ENCODE measurements around the gene BAG1.

The BAG1 gene

GRCh38 chr9:33220681-33221567 lies 43.6 kb downstream of the BAG1 start:
- no peaks in the 10 kb centered on the region for H3K36me3 ChIP-seq (ENCODE audit: control insufficient read depth, insufficient read depth, low read length)
- H3K27me3 ChIP-seq (ENCODE audit: control insufficient read depth, insufficient read depth, low read length) = no peaks in the 10 kb centered on the region
- H3K4me1 ChIP-seq (ENCODE audit: control insufficient read depth, insufficient read depth, low read length) = no peaks in the 10 kb centered on the region
- H3K9ac ChIP-seq (ENCODE audit: low read length) = no peak overlapping the region
- no peak overlapping the region for H3K4me3 ChIP-seq (ENCODE audit: low read length)
- no peak overlapping the region for H3K27ac ChIP-seq (ENCODE audit: low read depth, low read length)

- Histone ChIP-seq H3K36me3 (ENCODE audit: control insufficient read depth, insufficient read depth, low read length) (no peaks in the 10 kb centered on the region), H3K27me3 (ENCODE audit: control insufficient read depth, insufficient read depth, low read length) (no peaks in the 10 kb centered on the region), H3K27ac (ENCODE audit: low read depth, low read length) (no peak overlapping the region), H3K9ac (ENCODE audit: low read length) (no peak overlapping the region), H3K4me3 (ENCODE audit: low read length) (no peak overlapping the region), H3K4me1 (ENCODE audit: control insufficient read depth, insufficient read depth, low read length) (no peaks in the 10 kb centered on the region)
Observed at GRCh38 chr9:33211695-33212393, 52.7 kb downstream of the BAG1 start.

GRCh38 chr9:33210006-33210715 lies 54.3 kb downstream of the BAG1 start:
- H3K4me3 ChIP-seq (ENCODE audit: low read length) = no peak overlapping the region
- H3K27ac ChIP-seq (ENCODE audit: low read depth, low read length) = no peak overlapping the region
- no peaks in the 10 kb centered on the region for H3K36me3 ChIP-seq (ENCODE audit: control insufficient read depth, insufficient read depth, low read length)
- no peaks in the 10 kb centered on the region for H3K4me1 ChIP-seq (ENCODE audit: control insufficient read depth, insufficient read depth, low read length)
- H3K9ac ChIP-seq (ENCODE audit: low read length) = no peak overlapping the region
- no peaks in the 10 kb centered on the region for H3K27me3 ChIP-seq (ENCODE audit: control insufficient read depth, insufficient read depth, low read length)

GRCh38 chr9:33209394-33209793 lies 55.1 kb downstream of the BAG1 start:
- H3K27ac ChIP-seq (ENCODE audit: low read depth, low read length) = no peak overlapping the region
- H3K4me3 ChIP-seq (ENCODE audit: low read length) = no peak overlapping the region
- H3K4me1 ChIP-seq (ENCODE audit: control insufficient read depth, insufficient read depth, low read length) = no peaks in the 10 kb centered on the region
- no peaks in the 10 kb centered on the region for H3K27me3 ChIP-seq (ENCODE audit: control insufficient read depth, insufficient read depth, low read length)
- H3K36me3 ChIP-seq (ENCODE audit: control insufficient read depth, insufficient read depth, low read length) = no peaks in the 10 kb centered on the region
- no peak overlapping the region for H3K9ac ChIP-seq (ENCODE audit: low read length)

- H3K4me3 ChIP-seq (ENCODE audit: low read length) = no peak overlapping the region
- no peaks in the 10 kb centered on the region for H3K36me3 ChIP-seq (ENCODE audit: control insufficient read depth, insufficient read depth, low read length)
- no peak overlapping the region for H3K27ac ChIP-seq (ENCODE audit: low read depth, low read length)
- no peaks in the 10 kb centered on the region for H3K27me3 ChIP-seq (ENCODE audit: control insufficient read depth, insufficient read depth, low read length)
- H3K9ac ChIP-seq (ENCODE audit: low read length) = no peak overlapping the region
- H3K4me1 ChIP-seq (ENCODE audit: control insufficient read depth, insufficient read depth, low read length) = peaks cover under 1% of the 10 kb centered on the region
Observed at GRCh38 chr9:33202552-33203201, 61.8 kb downstream of the BAG1 start.

Data from rectal smooth muscle tissue (tissue), 1 donor.